Smooth muscle cell (in vitro differentiated cells): ENCODE data around the gene STRBP. TPM values are rescaled to one million over a fixed set of nuclear protein-coding genes. Genes with fewer than 3 reads are reported as not detected.
"Not testable (repeated sequence)": the region's sequence is repeated elsewhere in the genome, so short reads cannot be mapped to it uniquely, and the experiment has no call there.

ENCODE experiments used
- DNase-seq: peaks from one replicate; lab custom pipeline; 2025; ENCODE audit not compliant: unreplicated experiment; lab: John Stamatoyannopoulos, UW
- H2AFZ ChIP-seq: fragments of 200-600 bp; sonication (generic); 2 replicates; pipeline ENCODE4 v1.6.0; 2016; ENCODE audit warnings: antibody characterized with exemption, low read depth, mild to moderate bottlenecking
- H3F3A ChIP-seq: fragments of 200-600 bp; sonication (generic); 2 replicates; pipeline ENCODE4 v1.6.0; 2017; ENCODE audit warnings: antibody characterized with exemption, low read depth
- H3K27ac ChIP-seq: fragments of 200-600 bp; sonication (generic); 2 replicates; pipeline ENCODE4 v1.5.1; 2016; ENCODE audit warnings: low read depth, mild to moderate bottlenecking
- H3K27me3 ChIP-seq: fragments of 200-600 bp; sonication (generic); 2 replicates; pipeline ENCODE4 v1.6.1; 2016; ENCODE audit warnings: low read depth, mild to moderate bottlenecking
- H3K36me3 ChIP-seq: fragments of 200-600 bp; sonication (generic); 2 replicates; pipeline ENCODE4 v1.5.1; 2016; ENCODE audit warnings: low read depth
- H3K4me1 ChIP-seq: fragments of 200-600 bp; sonication (generic); 2 replicates; pipeline ENCODE4 v1.5.1; 2016; ENCODE audit warnings: low read depth
- H3K4me2 ChIP-seq: fragments of 200-600 bp; sonication (generic); 2 replicates; pipeline ENCODE4 v1.6.0; 2016; ENCODE audit warnings: mild to moderate bottlenecking
- H3K4me3 ChIP-seq: fragments of 200-600 bp; sonication (generic); 2 replicates; pipeline ENCODE4 v1.5.1; 2016; ENCODE audit warnings: mild to moderate bottlenecking
- H3K79me2 ChIP-seq: fragments of 200-600 bp; sonication (generic); 2 replicates; pipeline ENCODE4 v1.6.0; 2016; ENCODE audit warnings: low read depth, mild to moderate bottlenecking
- H3K9ac ChIP-seq: fragments of 200-600 bp; sonication (generic); 2 replicates; pipeline ENCODE4 v1.6.0; 2016; ENCODE audit warnings: low read depth
- H3K9me3 ChIP-seq: fragments of 200-600 bp; sonication (generic); replicated peaks from 2 replicates; pipeline ENCODE4 v1.5.1; 2016; ENCODE audit warnings: low read depth
- H4K20me1 ChIP-seq: fragments of 200-600 bp; sonication (generic); 2 replicates; pipeline ENCODE4 v1.6.0; 2016; ENCODE audit warnings: low read depth
- WGBS: methylation state at CpG from one replicate; pipeline ENCODE4 v1.1.7; 2016; ENCODE audit warnings: low lambda C conversion rate; 5-methylcytosine and 5-hydroxymethylcytosine counted together
- polyA plus RNA-seq: library from polyadenylated mRNA; unstranded; fragments of >200 nt; fragmentation: Nextera tagmentation; extraction: Ambion mirVana; gene quantifications from 2 replicates; pipeline ENCODE4 v1.2.1, GENCODE V29; 2016
- total RNA-seq: library from RNA; depleted of rRNA; stranded (reverse); fragments of >200 nt; gene quantifications from 2 replicates; pipeline ENCODE4 v1.2.3, GENCODE V29; 2014
- TF ChIP-seq, protein P1 (sequence below): fragments of 200-600 bp; sonication (generic); IDR thresholded peaks from 2 replicates; pipeline ENCODE4 v1.5.1; 2017; ENCODE audit warnings: borderline replicate concordance, mild to moderate bottlenecking, antibody characterized with exemption; ENCODE audit not compliant: insufficient read depth, poor library complexity, severe bottlenecking

STRBP gene
- total and polyA plus RNA-seq, 2 experiments from 2014 or later: 6.6 to 11.9 TPM

DNA sequence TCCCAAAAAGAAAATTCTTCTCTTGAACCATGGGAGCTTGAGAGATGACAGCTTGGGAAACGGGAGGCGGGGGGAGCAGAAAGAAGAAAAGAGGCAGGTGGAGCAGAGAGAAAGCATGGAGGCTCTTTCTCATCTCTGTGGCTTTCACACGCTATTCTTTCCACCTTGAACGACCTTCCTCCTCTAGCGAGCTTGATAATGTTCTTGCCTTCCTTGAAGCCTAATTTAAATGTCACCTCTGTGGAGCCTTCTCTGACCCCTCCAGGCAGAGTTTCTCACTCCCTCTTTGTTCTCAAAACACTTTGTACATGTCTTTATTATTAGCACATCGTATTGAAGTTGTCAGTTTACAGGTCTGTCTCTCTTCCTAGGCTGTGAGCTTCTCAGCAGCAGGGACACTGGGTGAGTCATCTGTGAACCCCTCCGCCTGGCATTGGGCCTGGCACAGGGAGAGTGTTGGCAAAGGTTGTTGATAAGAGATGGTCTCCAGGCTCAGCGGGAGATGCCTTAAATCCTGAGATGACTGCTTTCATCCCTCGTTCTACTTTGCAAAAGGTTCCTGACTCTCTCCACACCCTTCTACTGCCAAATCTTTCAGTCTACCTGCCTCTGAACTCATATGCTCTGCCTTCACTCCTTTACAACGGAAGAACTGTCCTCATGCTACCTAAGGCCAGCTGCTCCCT, 14.1 kb upstream of the STRBP start:
- Histone ChIP-seq H3K4me2 (no peak overlapping the region), H3K27ac (no peak overlapping the region), H3K4me1 (no peaks in the 10 kb centered on the region), H3K9ac (no peak overlapping the region), H2AFZ (no peak overlapping the region), H3K4me3 (no peak overlapping the region), H4K20me1 (no peaks in the 10 kb centered on the region), H3F3A (no peaks in the 10 kb centered on the region), H3K79me2 (no peaks in the 10 kb centered on the region), H3K9me3 (no peaks in the 10 kb centered on the region), H3K27me3 (peaks cover 20% of the 10 kb centered on the region), H3K36me3 (no peaks in the 10 kb centered on the region)
- TF ChIP-seq, protein P1, sequence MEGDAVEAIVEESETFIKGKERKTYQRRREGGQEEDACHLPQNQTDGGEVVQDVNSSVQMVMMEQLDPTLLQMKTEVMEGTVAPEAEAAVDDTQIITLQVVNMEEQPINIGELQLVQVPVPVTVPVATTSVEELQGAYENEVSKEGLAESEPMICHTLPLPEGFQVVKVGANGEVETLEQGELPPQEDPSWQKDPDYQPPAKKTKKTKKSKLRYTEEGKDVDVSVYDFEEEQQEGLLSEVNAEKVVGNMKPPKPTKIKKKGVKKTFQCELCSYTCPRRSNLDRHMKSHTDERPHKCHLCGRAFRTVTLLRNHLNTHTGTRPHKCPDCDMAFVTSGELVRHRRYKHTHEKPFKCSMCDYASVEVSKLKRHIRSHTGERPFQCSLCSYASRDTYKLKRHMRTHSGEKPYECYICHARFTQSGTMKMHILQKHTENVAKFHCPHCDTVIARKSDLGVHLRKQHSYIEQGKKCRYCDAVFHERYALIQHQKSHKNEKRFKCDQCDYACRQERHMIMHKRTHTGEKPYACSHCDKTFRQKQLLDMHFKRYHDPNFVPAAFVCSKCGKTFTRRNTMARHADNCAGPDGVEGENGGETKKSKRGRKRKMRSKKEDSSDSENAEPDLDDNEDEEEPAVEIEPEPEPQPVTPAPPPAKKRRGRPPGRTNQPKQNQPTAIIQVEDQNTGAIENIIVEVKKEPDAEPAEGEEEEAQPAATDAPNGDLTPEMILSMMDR: no peak
- 75% methylated on average over 10 of the region's 10 CpGs for WGBS
- DNase-seq: no peak

DNA sequence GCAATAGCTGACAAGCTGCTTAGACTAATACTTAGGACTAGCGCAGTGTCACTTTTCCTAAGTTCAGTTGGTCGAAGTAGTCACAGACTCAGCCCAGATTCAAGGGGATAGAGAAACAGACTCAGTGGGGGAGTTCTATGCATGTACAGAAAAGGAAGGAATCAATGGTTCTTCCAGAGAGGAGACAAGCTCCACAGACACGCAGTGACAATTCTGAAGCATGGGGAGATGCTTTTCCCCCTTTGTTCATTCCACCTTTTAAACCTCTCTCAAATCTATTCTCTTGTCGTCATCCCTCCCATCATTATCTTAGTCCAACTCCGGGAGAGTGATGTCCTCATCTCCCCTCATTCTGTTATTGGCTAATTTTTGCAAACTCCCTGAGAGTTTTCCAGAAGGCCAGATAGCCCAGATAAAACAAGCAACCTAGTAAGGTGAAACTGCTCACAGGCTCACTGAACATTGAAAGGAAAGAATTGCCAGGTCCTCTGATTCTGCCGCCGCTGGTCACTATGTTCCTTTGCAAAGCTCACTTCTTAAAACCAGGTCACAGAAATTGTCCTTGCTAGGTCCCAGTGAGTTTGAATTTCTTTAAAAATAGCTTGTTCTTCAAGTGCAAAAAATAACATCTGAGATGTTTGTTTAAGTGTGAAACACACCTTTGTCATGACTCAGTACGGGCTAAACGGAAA, 13.4 kb upstream of the STRBP start:
- Histone ChIP-seq H3K9ac (no peak overlapping the region), H3K36me3 (no peaks in the 10 kb centered on the region), H3K79me2 (no peaks in the 10 kb centered on the region), H2AFZ (no peak overlapping the region), H4K20me1 (no peaks in the 10 kb centered on the region), H3K27ac (no peak overlapping the region), H3K4me3 (no peak overlapping the region), H3K4me2 (no peak overlapping the region), H3F3A (no peaks in the 10 kb centered on the region), H3K4me1 (no peaks in the 10 kb centered on the region), H3K9me3 (no peaks in the 10 kb centered on the region), H3K27me3 (peaks cover 20% of the 10 kb centered on the region)
- DNase-seq: no peak
- 91% methylated on average over 9 of the region's 9 CpGs for WGBS
- TF ChIP-seq, protein P1: no peak

DNA sequence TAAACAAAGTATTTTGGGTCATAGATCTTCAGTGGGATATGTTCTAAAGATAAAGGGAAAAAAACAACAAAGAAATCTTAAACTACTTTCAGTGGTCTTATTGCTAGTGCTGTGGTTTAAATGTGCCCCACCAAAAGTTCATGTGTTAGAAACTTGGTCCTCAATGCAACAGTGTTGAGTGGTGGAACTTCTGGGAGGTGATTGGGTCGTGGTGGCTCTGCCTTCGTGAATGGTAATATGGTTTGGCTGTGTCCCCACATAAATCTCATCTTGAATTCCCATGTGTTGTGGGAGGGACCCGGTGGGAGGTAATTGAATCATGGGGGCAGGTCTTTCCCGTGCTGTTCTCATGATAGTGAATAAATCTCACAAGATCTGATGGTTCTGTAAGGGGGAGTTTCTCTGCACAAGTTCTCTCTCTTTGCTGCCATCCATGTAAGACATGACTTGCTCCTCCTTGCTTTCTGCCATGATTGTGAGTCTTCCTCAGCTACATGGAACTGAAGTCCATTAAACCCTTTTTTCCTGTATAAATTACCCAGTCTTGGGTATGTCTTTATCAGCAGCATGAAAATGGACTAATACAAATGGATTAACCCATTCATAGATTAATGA, 10.6 kb upstream of the STRBP start:
- not testable (repeated sequence) for H3K4me3 ChIP-seq, DNase-seq, H3K36me3 ChIP-seq, H3K9me3 ChIP-seq, H3K27ac ChIP-seq, H2AFZ ChIP-seq, H3K9ac ChIP-seq, H3K4me1 ChIP-seq, H4K20me1 ChIP-seq, H3K4me2 ChIP-seq, H3K79me2 ChIP-seq, H3F3A ChIP-seq
- H3K27me3 ChIP-seq: peaks cover 20% of the 10 kb centered on the region
- WGBS: 94% methylated on average over 4 of the region's 4 CpGs

DNA sequence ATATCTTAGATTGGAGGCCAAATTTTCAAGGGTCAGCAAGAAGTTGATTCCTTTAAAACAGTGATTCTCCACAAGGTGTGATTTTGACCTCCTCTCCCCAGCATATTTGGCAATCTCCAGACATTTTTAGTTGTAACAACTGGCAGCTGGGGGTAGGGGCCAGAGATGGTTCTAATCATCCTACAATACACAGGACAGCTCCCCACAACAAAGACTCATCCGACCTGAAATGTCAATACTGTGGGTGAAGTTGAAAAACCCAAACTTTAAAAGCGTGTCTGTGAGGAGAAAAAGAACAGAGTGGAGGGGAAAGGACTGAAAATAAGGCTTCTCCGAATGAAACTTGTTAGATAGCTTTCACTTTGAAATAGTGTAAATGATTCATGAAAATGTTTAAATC, 10.0 kb upstream of the STRBP start:
- Histone ChIP-seq H3K27me3 (peaks cover 18% of the 10 kb centered on the region), H3F3A (no peaks in the 10 kb centered on the region), H3K9ac (no peak overlapping the region), H3K4me3 (no peak overlapping the region), H2AFZ (no peak overlapping the region), H3K27ac (no peak overlapping the region), H3K9me3 (no peaks in the 10 kb centered on the region), H3K4me2 (no peak overlapping the region), H3K4me1 (no peaks in the 10 kb centered on the region), H4K20me1 (no peaks in the 10 kb centered on the region), H3K79me2 (no peaks in the 10 kb centered on the region), H3K36me3 (no peaks in the 10 kb centered on the region)
- TF ChIP-seq, protein P1: no peak
- 91% methylated on average over 3 of the region's 3 CpGs for WGBS
- no peak for DNase-seq
